Measurements from ENCODE around the gene RPL15. TPM values are rescaled to one million over a fixed set of nuclear protein-coding genes. Genes with fewer than 3 reads are reported as not detected.

RPL15 gene
- total and polyA plus RNA-seq, 3 donors from 2014 or later: 783 to 1,993 (median 1,409) TPM

GRCh38 chr3:23872330-23872729, 44.6 kb upstream of the RPL15 start:
- peaks cover 7% of the 10 kb centered on the region for H3K4me1 ChIP-seq
- H3K9me3 ChIP-seq: no peaks in the 10 kb centered on the region
- TF ChIP-seq CTCF (IDR thresholded peaks at IDR 0.05): no peak
- WGBS, 2 donors: 83 to 100% methylated on average over 3 of the region's 3 CpGs
- no peaks in the 10 kb centered on the region for H3K27me3 ChIP-seq
- intact Hi-C loops (cut with DNase I; ENCODE audit: low total_unique reads): no loop called here
- H3K4me3 ChIP-seq: no peak overlapping the region
- no peak overlapping the region for H3K27ac ChIP-seq
- no peaks in the 10 kb centered on the region for H3K36me3 ChIP-seq (ENCODE audit: low read depth, missing control alignments)
- DNase-seq: no peak

GRCh38 chr3:23873941-23874340, 43.0 kb upstream of the RPL15 start:
- 63 to 67% methylated on average over 2 of the region's 2 CpGs for WGBS, 2 donors
- peaks cover 9% of the 10 kb centered on the region for H3K4me1 ChIP-seq
- no peak for TF ChIP-seq POLR2A (IDR thresholded peaks at IDR 0.05)
- no peak for TF ChIP-seq CTCF (IDR thresholded peaks at IDR 0.05)
- no peak overlapping the region for H3K4me3 ChIP-seq
- no peaks in the 10 kb centered on the region for H3K9me3 ChIP-seq
- no peak overlapping the region for H3K27ac ChIP-seq
- no peak for DNase-seq
- H3K27me3 ChIP-seq: no peaks in the 10 kb centered on the region
- H3K36me3 ChIP-seq (ENCODE audit: low read depth, missing control alignments): no peaks in the 10 kb centered on the region
- intact Hi-C loops (cut with DNase I; ENCODE audit: low total_unique reads): no loop called here

GRCh38 chr3:23874359-23875112, 42.4 kb upstream of the RPL15 start:
- no peaks in the 10 kb centered on the region for H3K27me3 ChIP-seq
- 64 to 68% methylated on average over 6 of the region's 6 CpGs for WGBS, 2 donors
- DNase-seq: no peak
- H3K27ac ChIP-seq: no peak overlapping the region
- no peak for TF ChIP-seq POLR2A (IDR thresholded peaks at IDR 0.05)
- no peak for TF ChIP-seq CTCF (IDR thresholded peaks at IDR 0.05)
- peaks cover 9% of the 10 kb centered on the region for H3K4me1 ChIP-seq
- no peak overlapping the region for H3K4me3 ChIP-seq
- H3K9me3 ChIP-seq: no peaks in the 10 kb centered on the region
- H3K36me3 ChIP-seq (ENCODE audit: low read depth, missing control alignments): no peaks in the 10 kb centered on the region
- intact Hi-C loops (cut with DNase I; ENCODE audit: low total_unique reads): no loop called here

- H3K9me3 ChIP-seq: no peaks in the 10 kb centered on the region
These were observed 41.7 kb upstream of the RPL15 start for GRCh38 chr3:23875113-23875725.

More at GRCh38 chr3:23875113-23875725, 41.7 kb upstream of the RPL15 start:
- TF ChIP-seq POLR2A (IDR thresholded peaks at IDR 0.05): no peak
- no peak for TF ChIP-seq CTCF (IDR thresholded peaks at IDR 0.05)
- Histone ChIP-seq H3K27ac (no peak overlapping the region), H3K27me3 (no peaks in the 10 kb centered on the region), H3K4me3 (no peak overlapping the region), H3K4me1 (peaks cover 9% of the 10 kb centered on the region), H3K36me3 (ENCODE audit: low read depth, missing control alignments) (no peaks in the 10 kb centered on the region)
- intact Hi-C loops (cut with DNase I; ENCODE audit: low total_unique reads): no loop called here
- WGBS, 2 donors: 82 to 85% methylated on average over 4 of the region's 4 CpGs
- DNase-seq: no peak
